ENCODE data around the gene CHST3.

CHST3 gene

GRCh38 chr10:71957546-71958275, 6.5 kb upstream of the CHST3 start:
- Histone ChIP-seq H3K56ac (ENCODE audit: low read length) (no peak overlapping the region), H3K23ac (ENCODE audit: low read length) (no peak overlapping the region), H3K4me1 (ENCODE audit: control insufficient read depth, low read depth, low read length) (no peaks in the 10 kb centered on the region), H2AK5ac (ENCODE audit: low read length) (no peak overlapping the region), H4K5ac (ENCODE audit: low read length) (no peak overlapping the region), H3K36me3 (ENCODE audit: control insufficient read depth, insufficient read depth, low read length) (no peaks in the 10 kb centered on the region), H3K4me3 (ENCODE audit: low read length) (no peak overlapping the region), H3K79me2 (ENCODE audit: control insufficient read depth, insufficient read depth, low read length) (no peaks in the 10 kb centered on the region), H3K9ac (ENCODE audit: low read length) (no peak overlapping the region), H3K18ac (ENCODE audit: low read length) (no peak overlapping the region), H2BK5ac (ENCODE audit: low read length) (no peak overlapping the region), H4K8ac (ENCODE audit: low read depth, low read length) (no peak overlapping the region), H3K27me3 (ENCODE audit: insufficient read depth, low read length, poor library complexity) (no peaks in the 10 kb centered on the region), H3K4me2 (ENCODE audit: low read length) (no peak overlapping the region), H2BK120ac (ENCODE audit: low read depth, low read length) (no peak overlapping the region), H2BK15ac (replicated peaks; ENCODE audit: low read depth) (no peak overlapping the region), H3K27ac (ENCODE audit: low read depth, low read length) (no peak overlapping the region), H3K4ac (ENCODE audit: low read depth, low read length) (no peak overlapping the region), H3K79me1 (ENCODE audit: low read length) (no peaks in the 10 kb centered on the region)
- no CpG with 5 or more reads among the region's 9 CpGs for WGBS (ENCODE audit: extremely low coverage, insufficient coverage, low lambda C conversion rate)
- DNase-seq, result peak; percentile 39

- no peak overlapping the region for H3K27ac ChIP-seq (ENCODE audit: low read depth, low read length)
- WGBS (ENCODE audit: extremely low coverage, insufficient coverage, low lambda C conversion rate), result no CpG with 5 or more reads among the region's 3 CpGs
Observed at GRCh38 chr10:71959526-71959925, 4.7 kb upstream of the CHST3 start.

GRCh38 chr10:71961831-71962230, 2.4 kb upstream of the CHST3 start:
- H2AK5ac ChIP-seq (ENCODE audit: low read length), result no peak overlapping the region
- no peak overlapping the region for H3K4me3 ChIP-seq (ENCODE audit: low read length)
- no peak overlapping the region for H2BK15ac ChIP-seq (replicated peaks; ENCODE audit: low read depth)
- no peak overlapping the region for H4K5ac ChIP-seq (ENCODE audit: low read length)
- H3K4ac ChIP-seq (ENCODE audit: low read depth, low read length), result no peak overlapping the region
- no peak overlapping the region for H3K9ac ChIP-seq (ENCODE audit: low read length)
- peaks cover 17% of the 10 kb centered on the region for H3K79me2 ChIP-seq (ENCODE audit: control insufficient read depth, insufficient read depth, low read length)
- no peaks in the 10 kb centered on the region for H3K27me3 ChIP-seq (ENCODE audit: insufficient read depth, low read length, poor library complexity)
- H4K8ac ChIP-seq (ENCODE audit: low read depth, low read length), result no peak overlapping the region
- no peak overlapping the region for H3K27ac ChIP-seq (ENCODE audit: low read depth, low read length)
- H3K4me2 ChIP-seq (ENCODE audit: low read length), result no peak overlapping the region
- no peak overlapping the region for H2BK120ac ChIP-seq (ENCODE audit: low read depth, low read length)
- H3K36me3 ChIP-seq (ENCODE audit: control insufficient read depth, insufficient read depth, low read length), result no peaks in the 10 kb centered on the region
- no CpG with 5 or more reads among the region's 10 CpGs for WGBS (ENCODE audit: extremely low coverage, insufficient coverage, low lambda C conversion rate)
- no peak overlapping the region for H2BK5ac ChIP-seq (ENCODE audit: low read length)
- no peak for DNase-seq
- H3K18ac ChIP-seq (ENCODE audit: low read length), result no peak overlapping the region
- H3K56ac ChIP-seq (ENCODE audit: low read length), result no peak overlapping the region
- H3K79me1 ChIP-seq (ENCODE audit: low read length), result peaks cover 11% of the 10 kb centered on the region
- H3K4me1 ChIP-seq (ENCODE audit: control insufficient read depth, low read depth, low read length), result peaks cover 7% of the 10 kb centered on the region
- no peak overlapping the region for H3K23ac ChIP-seq (ENCODE audit: low read length)

More at GRCh38 chr10:71959526-71959925, 4.7 kb upstream of the CHST3 start:
- Histone ChIP-seq H3K56ac (ENCODE audit: low read length) (no peak overlapping the region), H3K4me3 (ENCODE audit: low read length) (no peak overlapping the region), H3K9ac (ENCODE audit: low read length) (no peak overlapping the region), H3K23ac (ENCODE audit: low read length) (no peak overlapping the region), H2AK5ac (ENCODE audit: low read length) (no peak overlapping the region), H2BK5ac (ENCODE audit: low read length) (no peak overlapping the region), H2BK120ac (ENCODE audit: low read depth, low read length) (no peak overlapping the region), H3K4ac (ENCODE audit: low read depth, low read length) (no peak overlapping the region), H3K79me1 (ENCODE audit: low read length) (no peaks in the 10 kb centered on the region), H3K18ac (ENCODE audit: low read length) (no peak overlapping the region), H3K36me3 (ENCODE audit: control insufficient read depth, insufficient read depth, low read length) (no peaks in the 10 kb centered on the region), H3K27me3 (ENCODE audit: insufficient read depth, low read length, poor library complexity) (no peaks in the 10 kb centered on the region), H3K4me1 (ENCODE audit: control insufficient read depth, low read depth, low read length) (peaks cover 2% of the 10 kb centered on the region), H3K79me2 (ENCODE audit: control insufficient read depth, insufficient read depth, low read length) (no peaks in the 10 kb centered on the region), H4K5ac (ENCODE audit: low read length) (no peak overlapping the region), H4K8ac (ENCODE audit: low read depth, low read length) (no peak overlapping the region), H3K4me2 (ENCODE audit: low read length) (no peak overlapping the region), H2BK15ac (replicated peaks; ENCODE audit: low read depth) (no peak overlapping the region)
- DNase-seq, result no peak

- H3K18ac ChIP-seq (ENCODE audit: low read length), result no peak overlapping the region
- no peaks in the 10 kb centered on the region for H3K27me3 ChIP-seq (ENCODE audit: insufficient read depth, low read length, poor library complexity)
- no peak overlapping the region for H3K4ac ChIP-seq (ENCODE audit: low read depth, low read length)
- no peak overlapping the region for H3K4me2 ChIP-seq (ENCODE audit: low read length)
- peaks cover 18% of the 10 kb centered on the region for H3K79me2 ChIP-seq (ENCODE audit: control insufficient read depth, insufficient read depth, low read length)
- no peak overlapping the region for H4K8ac ChIP-seq (ENCODE audit: low read depth, low read length)
- H3K23ac ChIP-seq (ENCODE audit: low read length), result no peak overlapping the region
- no peak for DNase-seq
- no peak overlapping the region for H2BK5ac ChIP-seq (ENCODE audit: low read length)
- no peak overlapping the region for H2BK15ac ChIP-seq (replicated peaks; ENCODE audit: low read depth)
- H3K56ac ChIP-seq (ENCODE audit: low read length), result no peak overlapping the region
- no peak overlapping the region for H3K4me3 ChIP-seq (ENCODE audit: low read length)
- peaks cover 7% of the 10 kb centered on the region for H3K4me1 ChIP-seq (ENCODE audit: control insufficient read depth, low read depth, low read length)
- H4K5ac ChIP-seq (ENCODE audit: low read length), result no peak overlapping the region
- peaks cover 11% of the 10 kb centered on the region for H3K79me1 ChIP-seq (ENCODE audit: low read length)
- WGBS (ENCODE audit: extremely low coverage, insufficient coverage, low lambda C conversion rate), result no CpG with 5 or more reads among the region's 6 CpGs
- no peak overlapping the region for H3K9ac ChIP-seq (ENCODE audit: low read length)
- no peak overlapping the region for H2BK120ac ChIP-seq (ENCODE audit: low read depth, low read length)
- H3K27ac ChIP-seq (ENCODE audit: low read depth, low read length), result no peak overlapping the region
- H3K36me3 ChIP-seq (ENCODE audit: control insufficient read depth, insufficient read depth, low read length), result no peaks in the 10 kb centered on the region
- H2AK5ac ChIP-seq (ENCODE audit: low read length), result no peak overlapping the region
Observed at GRCh38 chr10:71962901-71963300, 1.3 kb upstream of the CHST3 start.

- Histone ChIP-seq H3K79me2 (ENCODE audit: control insufficient read depth, insufficient read depth, low read length) (peaks cover 20% of the 10 kb centered on the region), H3K4me2 (ENCODE audit: low read length) (peak overlapping the region; percentile 51)
- no CpG with 5 or more reads among the region's 42 CpGs for WGBS (ENCODE audit: extremely low coverage, insufficient coverage, low lambda C conversion rate)
Observed at GRCh38 chr10:71963351-71964097, 671 bp upstream of the CHST3 start.

More at GRCh38 chr10:71963351-71964097, 671 bp upstream of the CHST3 start:
- peaks cover 12% of the 10 kb centered on the region for H3K79me1 ChIP-seq (ENCODE audit: low read length)
- peak; percentile 52 for DNase-seq
- H2AK5ac ChIP-seq (ENCODE audit: low read length), result no peak overlapping the region
- H3K4me3 ChIP-seq (ENCODE audit: low read length), result peak overlapping the region; percentile 70
- H3K23ac ChIP-seq (ENCODE audit: low read length), result no peak overlapping the region
- peak overlapping the region; percentile 2 for H4K8ac ChIP-seq (ENCODE audit: low read depth, low read length)
- H3K4ac ChIP-seq (ENCODE audit: low read depth, low read length), result peak overlapping the region; percentile 81
- peak overlapping the region; percentile 99 for H3K56ac ChIP-seq (ENCODE audit: low read length)
- no peak overlapping the region for H4K5ac ChIP-seq (ENCODE audit: low read length)
- H3K36me3 ChIP-seq (ENCODE audit: control insufficient read depth, insufficient read depth, low read length), result no peaks in the 10 kb centered on the region
- H3K4me1 ChIP-seq (ENCODE audit: control insufficient read depth, low read depth, low read length), result peaks cover 7% of the 10 kb centered on the region
- H3K27me3 ChIP-seq (ENCODE audit: insufficient read depth, low read length, poor library complexity), result no peaks in the 10 kb centered on the region
- H3K27ac ChIP-seq (ENCODE audit: low read depth, low read length), result peak overlapping the region; percentile 20
- peak overlapping the region; percentile 92 for H3K9ac ChIP-seq (ENCODE audit: low read length)
- H2BK15ac ChIP-seq (replicated peaks; ENCODE audit: low read depth), result no peak overlapping the region
- H2BK5ac ChIP-seq (ENCODE audit: low read length), result no peak overlapping the region
- H2BK120ac ChIP-seq (ENCODE audit: low read depth, low read length), result peak overlapping the region; percentile 10
- peak overlapping the region; percentile 89 for H3K18ac ChIP-seq (ENCODE audit: low read length)

Measured in mesendoderm (in vitro differentiated cells).